Natural killer cell treated with Interleukin-12 subunit alpha and Interleukin-12 subunit beta and Interleukin-15 and Interleukin-18, amount 100 ng/mL, for 72 hours (primary cell): ENCODE measurements around the gene LRMDA. TPM values are rescaled to one million over a fixed set of nuclear protein-coding genes. Genes with fewer than 3 reads are reported as not detected.

Experiments
- ATAC-seq, 2 donors: fragments of 150-1000 bp; cut with Tn5 transposase in 1 of 2; sonication (Bioruptor Pico), chemical (Tn5 transposase) in 1 of 2; 2 replicates each; pipeline ENCODE4 v1.10.0; 2021
- DNase-seq: peaks from one replicate; pipeline ENCODE4 v3.0.0; 2022; ENCODE audit warnings: low spot score
- H3K27ac Mint-ChIP-seq, 2 donors: 1 replicate in 1 of 2; 2 replicates in 1 of 2; pipeline ENCODE4 v1.8.0; 2022; ENCODE audit warnings: mixed read lengths in 2 of 2, mild to moderate bottlenecking in 1 of 2, moderate library complexity in 1 of 2
- H3K27me3 Mint-ChIP-seq, 2 donors: 1 replicate in 1 of 2; 2 replicates in 1 of 2; pipeline ENCODE4 v1.8.0; 2022; ENCODE audit warnings: mixed read lengths in 2 of 2
- H3K36me3 Mint-ChIP-seq: one replicate; pipeline ENCODE4 v1.8.0; 2022; ENCODE audit warnings: mixed read lengths
- H3K4me1 Mint-ChIP-seq, 2 donors: 1 replicate in 1 of 2; 2 replicates in 1 of 2; pipeline ENCODE4 v1.8.0; 2022; ENCODE audit warnings: low read depth in 2 of 2, mixed read lengths in 2 of 2, mild to moderate bottlenecking in 1 of 2
- H3K4me3 Mint-ChIP-seq: one replicate; pipeline ENCODE4 v1.8.0; 2022; ENCODE audit warnings: mixed read lengths
- H3K9me3 Mint-ChIP-seq: 2 replicates; pipeline ENCODE4 v1.8.0; 2022; ENCODE audit warnings: mixed read lengths
- total RNA-seq, 2 donors: library from RNA; stranded (reverse); gene quantifications; one replicate each; pipeline ENCODE4 v1.2.3, GENCODE V29; 2022

The LRMDA gene
- 1 to 10 TPM in 1 of 2 donors, under 1 TPM in 1; 0.92 to 1.8 TPM for total RNA-seq

- peak within 1 kb of the TSS; percentile 68 for H3K4me3 Mint-ChIP-seq
Measured at GRCh38 chr10:75431180-75432111, at the start of gene LRMDA. LRMDA (plus strand) TSS chr10:75431624.

GRCh38 chr10:75386128-75386527, 45.3 kb upstream of the LRMDA start:
- H3K36me3 Mint-ChIP-seq: no peaks in the 10 kb centered on the region
- H3K27me3 Mint-ChIP-seq: peaks cover 40 to 51% of the 10 kb centered on the region in 2 donors

More at GRCh38 chr10:75431180-75432111, at the start of gene LRMDA:
- DNase-seq (no peak), ATAC-seq (peak; percentile 78 to 84)
- H3K27ac Mint-ChIP-seq: peak within 1 kb of the TSS in 1 of 2 donors; percentile 77
- H3K9me3 Mint-ChIP-seq: no peaks in the 10 kb centered on the region
- peaks cover 0 to 6% of the 10 kb centered on the region in 2 donors for H3K4me1 Mint-ChIP-seq
- H3K36me3 Mint-ChIP-seq: no peaks in the 10 kb centered on the region
- peaks cover 16 to 37% of the 10 kb centered on the region in 2 donors for H3K27me3 Mint-ChIP-seq

GRCh38 chr10:75388082-75388481, 43.3 kb upstream of the LRMDA start:
- H3K4me3 Mint-ChIP-seq: no peak overlapping the region

More at GRCh38 chr10:75386128-75386527, 45.3 kb upstream of the LRMDA start:
- H3K4me3 Mint-ChIP-seq: no peak overlapping the region
- DNase-seq: no peak
- no peak overlapping the region for H3K27ac Mint-ChIP-seq
- ATAC-seq: no peak
- no peaks in the 10 kb centered on the region for H3K4me1 Mint-ChIP-seq
- H3K9me3 Mint-ChIP-seq: no peaks in the 10 kb centered on the region

GRCh38 chr10:75390178-75390577, 41.2 kb upstream of the LRMDA start:
- Mint-ChIP-seq H3K4me3 (no peak overlapping the region), H3K27me3 (peaks cover 51 to 59% of the 10 kb centered on the region in 2 donors), H3K27ac (no peak overlapping the region), H3K9me3 (no peaks in the 10 kb centered on the region), H3K4me1 (peaks cover 5% of the 10 kb centered on the region in 2 donors), H3K36me3 (no peaks in the 10 kb centered on the region)
- ATAC-seq: no peak
- no peak for DNase-seq

More at GRCh38 chr10:75388082-75388481, 43.3 kb upstream of the LRMDA start:
- DNase-seq: no peak
- peaks cover 44 to 58% of the 10 kb centered on the region in 2 donors for H3K27me3 Mint-ChIP-seq
- H3K27ac Mint-ChIP-seq: no peak overlapping the region
- no peaks in the 10 kb centered on the region for H3K4me1 Mint-ChIP-seq
- no peaks in the 10 kb centered on the region for H3K9me3 Mint-ChIP-seq
- H3K36me3 Mint-ChIP-seq: no peaks in the 10 kb centered on the region
- ATAC-seq: no peak

- H3K36me3 Mint-ChIP-seq: no peaks in the 10 kb centered on the region
- ATAC-seq (no peak), DNase-seq (no peak)
- H3K27me3 Mint-ChIP-seq: peaks cover 43 to 44% of the 10 kb centered on the region in 2 donors
- H3K9me3 Mint-ChIP-seq: no peaks in the 10 kb centered on the region
- H3K4me1 Mint-ChIP-seq: peaks cover 5 to 6% of the 10 kb centered on the region in 2 donors
- H3K4me3 Mint-ChIP-seq: no peak overlapping the region
- no peak overlapping the region for H3K27ac Mint-ChIP-seq
Measured at GRCh38 chr10:75392271-75392670, 39.2 kb upstream of the LRMDA start.

- no peaks in the 10 kb centered on the region for H3K36me3 Mint-ChIP-seq
- peaks cover 43 to 46% of the 10 kb centered on the region in 2 donors for H3K27me3 Mint-ChIP-seq
- peaks cover 5 to 6% of the 10 kb centered on the region in 2 donors for H3K4me1 Mint-ChIP-seq
- H3K27ac Mint-ChIP-seq: no peak overlapping the region
- H3K4me3 Mint-ChIP-seq: no peak overlapping the region
- ATAC-seq (no peak), DNase-seq (no peak)
- H3K9me3 Mint-ChIP-seq: no peaks in the 10 kb centered on the region
Measured at GRCh38 chr10:75392744-75393143, 38.7 kb upstream of the LRMDA start.

- Mint-ChIP-seq H3K27ac (no peak overlapping the region), H3K9me3 (no peaks in the 10 kb centered on the region), H3K4me3 (no peak overlapping the region), H3K36me3 (no peaks in the 10 kb centered on the region), H3K4me1 (peaks cover 5 to 6% of the 10 kb centered on the region in 2 donors), H3K27me3 (peaks cover 47 to 52% of the 10 kb centered on the region in 2 donors)
- no peak for ATAC-seq
- peak; percentile 25 for DNase-seq
Measured at GRCh38 chr10:75394221-75394620, 37.2 kb upstream of the LRMDA start.

- no peaks in the 10 kb centered on the region for H3K9me3 Mint-ChIP-seq
- H3K4me1 Mint-ChIP-seq: peaks cover 6 to 7% of the 10 kb centered on the region in 2 donors
- H3K4me3 Mint-ChIP-seq: peak overlapping the region; percentile 35
- H3K36me3 Mint-ChIP-seq: no peaks in the 10 kb centered on the region
- DNase-seq: peak; percentile 54
- peaks cover 49 to 50% of the 10 kb centered on the region in 2 donors for H3K27me3 Mint-ChIP-seq
- ATAC-seq: peak in 1 of 2 donors; percentile 48
- H3K27ac Mint-ChIP-seq: no peak overlapping the region
Measured at GRCh38 chr10:75395066-75395931, 36.1 kb upstream of the LRMDA start.

GRCh38 chr10:75395932-75396630, 35.3 kb upstream of the LRMDA start:
- Mint-ChIP-seq H3K4me1 (peaks cover 6 to 9% of the 10 kb centered on the region in 2 donors), H3K27ac (no peak overlapping the region), H3K4me3 (no peak overlapping the region), H3K36me3 (no peaks in the 10 kb centered on the region), H3K9me3 (no peaks in the 10 kb centered on the region), H3K27me3 (peaks cover 44 to 45% of the 10 kb centered on the region in 2 donors)
- ATAC-seq: peak in 1 of 2 donors; percentile 11
- DNase-seq: peak; percentile 48

- H3K4me3 Mint-ChIP-seq: no peak overlapping the region
- DNase-seq: peak; percentile 58
- peaks cover 38 to 42% of the 10 kb centered on the region in 2 donors for H3K27me3 Mint-ChIP-seq
Measured at GRCh38 chr10:75396631-75397495, 34.6 kb upstream of the LRMDA start.

GRCh38 chr10:75397496-75398199, 33.8 kb upstream of the LRMDA start:
- Mint-ChIP-seq H3K9me3 (no peaks in the 10 kb centered on the region), H3K4me3 (no peak overlapping the region), H3K4me1 (peaks cover 11 to 16% of the 10 kb centered on the region in 2 donors), H3K27me3 (peaks cover 38 to 43% of the 10 kb centered on the region in 2 donors), H3K36me3 (no peaks in the 10 kb centered on the region), H3K27ac (no peak overlapping the region)
- ATAC-seq (no peak), DNase-seq (peak; percentile 22)

More at GRCh38 chr10:75396631-75397495, 34.6 kb upstream of the LRMDA start:
- H3K4me1 Mint-ChIP-seq: peaks cover 6 to 10% of the 10 kb centered on the region in 2 donors
- H3K27ac Mint-ChIP-seq: no peak overlapping the region
- no peaks in the 10 kb centered on the region for H3K36me3 Mint-ChIP-seq
- no peaks in the 10 kb centered on the region for H3K9me3 Mint-ChIP-seq
- ATAC-seq: no peak

GRCh38 chr10:75398200-75398691, 33.2 kb upstream of the LRMDA start:
- peaks cover 43 to 44% of the 10 kb centered on the region in 2 donors for H3K27me3 Mint-ChIP-seq
- H3K9me3 Mint-ChIP-seq: no peaks in the 10 kb centered on the region
- ATAC-seq: no peak

More at GRCh38 chr10:75398200-75398691, 33.2 kb upstream of the LRMDA start:
- H3K4me1 Mint-ChIP-seq: peaks cover 14 to 20% of the 10 kb centered on the region in 2 donors
- peak; percentile 25 for DNase-seq
- H3K27ac Mint-ChIP-seq: no peak overlapping the region
- no peak overlapping the region for H3K4me3 Mint-ChIP-seq
- H3K36me3 Mint-ChIP-seq: no peaks in the 10 kb centered on the region
